PC-3 (cell line): Measurements from ENCODE around the gene ACAD8. TPM values are rescaled to one million over a fixed set of nuclear protein-coding genes. Genes with fewer than 3 reads are reported as not detected.

Source experiments
- ATAC-seq: fragments of 200-7000 bp; cut with Tn5 transposase; 2 replicates; pipeline ENCODE4 v1.9.1; 2020; ENCODE audit warnings: mild to moderate bottlenecking, moderate library complexity
- BruUV-seq: library from RNA; stranded (reverse); fragments of 400-500 nt; replicated peaks from 2 replicates; lab custom pipeline; 2021; lab: Mats Ljungman, UMichigan
- CTCF ChIA-PET: fragments of 300-600 bp; sonication (Branson Sonifier 250); formaldehyde crosslinking; loops from one replicate; lab custom pipeline; 2022; ENCODE audit warnings: antibody characterized with exemption; lab: Charles Lee
- POLR2A ChIA-PET: fragments of 300-600 bp; sonication (Branson Sonifier 250); formaldehyde crosslinking; loops from one replicate; lab custom pipeline; 2022; ENCODE audit warnings: antibody characterized with exemption; ENCODE audit not compliant: unreplicated experiment; lab: Charles Lee
- DNase-seq: peaks from one replicate; pipeline ENCODE4 v3.0.0-alpha.2; 2015
- H2AFZ ChIP-seq: fragments of 300-600 bp; sonication (generic); 2 replicates; pipeline ENCODE4 v1.6.0; 2016; ENCODE audit warnings: antibody characterized with exemption, low read length
- H3F3A ChIP-seq: fragments of 300-600 bp; sonication (generic); one replicate; pipeline ENCODE4 v1.6.0; 2017; ENCODE audit warnings: antibody characterized with exemption, low read length, control low read depth, mild to moderate bottlenecking; ENCODE audit not compliant: unreplicated experiment
- H3K27ac ChIP-seq: fragments of 300-600 bp; sonication (generic); 2 replicates; pipeline ENCODE4 v1.5.1; 2016; ENCODE audit warnings: mild to moderate bottlenecking, low read length
- H3K27me3 ChIP-seq: fragments of 300-600 bp; sonication (generic); 2 replicates; pipeline ENCODE4 v1.6.1; 2016; ENCODE audit warnings: low read length, mixed read lengths
- H3K36me3 ChIP-seq: fragments of 300-600 bp; sonication (generic); 2 replicates; pipeline ENCODE4 v1.6.1; 2016; ENCODE audit warnings: low read depth, mixed run types, low read length, mixed read lengths
- H3K4me1 ChIP-seq: fragments of 300-600 bp; sonication (generic); 2 replicates; pipeline ENCODE4 v1.5.1; 2016; ENCODE audit warnings: low read length; ENCODE audit not compliant: insufficient read depth
- H3K4me2 ChIP-seq: fragments of 300-600 bp; sonication (generic); 2 replicates; pipeline ENCODE4 v1.6.0; 2016; ENCODE audit warnings: low read length
- H3K4me3 ChIP-seq: fragments of 300-600 bp; sonication (generic); 2 replicates; pipeline ENCODE4 v1.5.1; 2016; ENCODE audit warnings: mild to moderate bottlenecking, low read length, mixed read lengths
- H3K79me2 ChIP-seq: fragments of 300-600 bp; sonication (generic); 2 replicates; pipeline ENCODE4 v1.6.1; 2017; ENCODE audit warnings: low read length, mixed read lengths
- H3K9ac ChIP-seq: fragments of 300-600 bp; sonication (generic); 2 replicates; pipeline ENCODE4 v1.6.0; 2016; ENCODE audit warnings: mild to moderate bottlenecking, low read length
- H3K9me2 ChIP-seq: fragments of 300-600 bp; sonication (generic); replicated peaks from 2 replicates; pipeline ENCODE4 v1.6.1; 2016; ENCODE audit warnings: mixed run types, low read length, mixed read lengths
- H3K9me3 ChIP-seq: fragments of 300-600 bp; sonication (generic); 2 replicates; pipeline ENCODE4 v1.6.1; 2016; ENCODE audit warnings: low read length, mixed read lengths
- H4K20me1 ChIP-seq: fragments of 300-600 bp; sonication (generic); 2 replicates; pipeline ENCODE4 v1.6.1; 2016; ENCODE audit warnings: low read length, mixed read lengths
- EZH2 ChIP-seq: fragments of 300-600 bp; sonication (generic); IDR thresholded peaks from one replicate; pipeline ENCODE4 v1.6.1; 2017; ENCODE audit warnings: antibody characterized with exemption, mild to moderate bottlenecking, low read length; ENCODE audit not compliant: unreplicated experiment
- EZH2phosphoT487 ChIP-seq: fragments of 300-600 bp; sonication (generic); IDR thresholded peaks from 2 replicates; pipeline ENCODE4 v1.6.1; 2018; ENCODE audit warnings: mild to moderate bottlenecking, antibody characterized with exemption, low read length, borderline replicate concordance
- intact Hi-C: fragments of 100-400 bp; cut with micrococcal nuclease; formaldehyde crosslinking; loops from 2 replicates; pipeline ENCODE4 v1.9.0; 2023
- total RNA-seq: library from RNA; depleted of rRNA; stranded (reverse); fragments of >200 nt; gene quantifications from 2 replicates; pipeline ENCODE4 v1.2.3, GENCODE V29; 2014
- TF ChIP-seq, protein P1 (sequence below): fragments of 300-600 bp; sonication (generic); conservative IDR thresholded peaks from 2 replicates; pipeline ENCODE4 v1.5.1; 2017; ENCODE audit warnings: antibody characterized with exemption, low read depth, mild to moderate bottlenecking, low read length

The ACAD8 gene
- total RNA-seq, 1 experiment from 2014 or later = 22.6 TPM

DNA sequence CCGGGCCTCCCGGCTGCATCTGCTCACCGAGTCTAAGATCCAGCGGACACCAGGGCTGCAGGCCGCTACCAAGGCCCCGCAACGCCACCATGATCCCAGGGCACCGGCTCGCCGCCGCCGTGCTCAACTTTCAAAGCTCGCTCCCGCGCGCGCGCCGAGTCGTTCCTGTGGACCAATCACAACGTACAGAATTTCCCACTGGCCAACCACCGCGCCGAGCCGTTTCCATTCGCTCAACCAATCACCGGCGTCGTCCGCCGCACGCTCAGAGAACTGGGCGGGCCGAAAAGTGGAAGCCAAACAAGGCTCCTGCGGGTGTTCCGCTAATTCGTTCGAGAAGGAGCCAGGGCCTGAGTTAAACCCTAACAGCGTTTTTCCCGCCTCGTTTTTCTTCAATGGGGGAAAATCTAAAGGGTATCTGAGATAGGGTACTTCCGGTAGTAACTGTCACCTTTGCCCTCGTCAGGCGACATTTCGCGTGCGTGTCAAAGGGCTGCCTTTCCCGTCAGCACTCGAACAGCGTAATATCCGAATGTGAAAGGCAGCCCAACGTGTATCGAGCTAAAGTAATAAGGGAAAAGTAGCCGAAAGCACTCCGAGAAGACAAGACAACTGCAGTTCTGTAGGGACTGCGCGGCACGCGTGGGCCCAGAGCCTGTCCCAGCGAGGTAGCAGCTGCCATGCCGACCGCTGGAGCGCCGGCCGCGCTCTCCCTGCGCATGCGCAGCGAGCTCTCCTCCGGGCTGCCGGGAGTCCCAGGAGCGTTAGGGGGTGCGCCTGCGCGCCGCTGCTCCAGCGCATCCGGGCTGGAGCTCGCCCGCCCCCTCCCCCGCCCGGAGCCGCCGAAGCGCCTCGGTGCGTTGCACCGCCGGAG lies 29.3 kb upstream of the ACAD8 start, which contains the start of the genes NCAPD3 and VPS26B:
Gene NCAPD3, minus strand, starts transcription at position 132 of the 874 bp plus-strand sequence. Its CDS starts 41 bp downstream, at position 91.
Gene VPS26B, plus strand, starts transcription at position 836 of the 874 bp plus-strand sequence. CDS start 452 bp downstream, outside the sequence.
- Histone ChIP-seq H3K27me3 (no peaks in the 10 kb centered on the region), H3K27ac (peak within 1 kb of the TSS; percentile 76), H3K9me2 (no peaks in the 10 kb centered on the region), H3K36me3 (peaks cover 8% of the 10 kb centered on the region), H2AFZ (peak within 1 kb of the TSS; percentile 99), H3K4me3 (peak within 1 kb of the TSS; percentile 92), H3K9me3 (no peaks in the 10 kb centered on the region), H3K9ac (peak within 1 kb of the TSS; percentile 90), H3F3A (no peaks in the 10 kb centered on the region), H3K4me2 (peak within 1 kb of the TSS; percentile 97), H3K4me1 (peaks cover 30% of the 10 kb centered on the region), H3K79me2 (peaks cover 84% of the 10 kb centered on the region), H4K20me1 (peaks cover 16% of the 10 kb centered on the region)
- TF ChIP-seq EZH2 (no peak), EZH2phosphoT487 (no peak)
- TF ChIP-seq, protein P1, sequence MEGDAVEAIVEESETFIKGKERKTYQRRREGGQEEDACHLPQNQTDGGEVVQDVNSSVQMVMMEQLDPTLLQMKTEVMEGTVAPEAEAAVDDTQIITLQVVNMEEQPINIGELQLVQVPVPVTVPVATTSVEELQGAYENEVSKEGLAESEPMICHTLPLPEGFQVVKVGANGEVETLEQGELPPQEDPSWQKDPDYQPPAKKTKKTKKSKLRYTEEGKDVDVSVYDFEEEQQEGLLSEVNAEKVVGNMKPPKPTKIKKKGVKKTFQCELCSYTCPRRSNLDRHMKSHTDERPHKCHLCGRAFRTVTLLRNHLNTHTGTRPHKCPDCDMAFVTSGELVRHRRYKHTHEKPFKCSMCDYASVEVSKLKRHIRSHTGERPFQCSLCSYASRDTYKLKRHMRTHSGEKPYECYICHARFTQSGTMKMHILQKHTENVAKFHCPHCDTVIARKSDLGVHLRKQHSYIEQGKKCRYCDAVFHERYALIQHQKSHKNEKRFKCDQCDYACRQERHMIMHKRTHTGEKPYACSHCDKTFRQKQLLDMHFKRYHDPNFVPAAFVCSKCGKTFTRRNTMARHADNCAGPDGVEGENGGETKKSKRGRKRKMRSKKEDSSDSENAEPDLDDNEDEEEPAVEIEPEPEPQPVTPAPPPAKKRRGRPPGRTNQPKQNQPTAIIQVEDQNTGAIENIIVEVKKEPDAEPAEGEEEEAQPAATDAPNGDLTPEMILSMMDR = no peak
- POLR2A ChIA-PET = interaction anchor here (0.6 to 1.3 kb wide), 3 partner anchors 20 to 82 kb away, joined by 3 to 8 read pairs (median 4); no protein-coding TSS in a partner anchor
- ATAC-seq (peak; percentile 80), DNase-seq (peak; percentile 99)
- intact Hi-C loops = loop anchor here (1.0 kb wide), 2 partner anchors 29 to 42 kb away; partner anchors contain the start of genes ACAD8 and THYN1
- CTCF ChIA-PET = interaction anchor here (0.7 kb wide), 1 partner anchor 19 kb away, joined by 5 read pairs; no protein-coding TSS in a partner anchor
- no TSS peak for BruUV-seq

DNA sequence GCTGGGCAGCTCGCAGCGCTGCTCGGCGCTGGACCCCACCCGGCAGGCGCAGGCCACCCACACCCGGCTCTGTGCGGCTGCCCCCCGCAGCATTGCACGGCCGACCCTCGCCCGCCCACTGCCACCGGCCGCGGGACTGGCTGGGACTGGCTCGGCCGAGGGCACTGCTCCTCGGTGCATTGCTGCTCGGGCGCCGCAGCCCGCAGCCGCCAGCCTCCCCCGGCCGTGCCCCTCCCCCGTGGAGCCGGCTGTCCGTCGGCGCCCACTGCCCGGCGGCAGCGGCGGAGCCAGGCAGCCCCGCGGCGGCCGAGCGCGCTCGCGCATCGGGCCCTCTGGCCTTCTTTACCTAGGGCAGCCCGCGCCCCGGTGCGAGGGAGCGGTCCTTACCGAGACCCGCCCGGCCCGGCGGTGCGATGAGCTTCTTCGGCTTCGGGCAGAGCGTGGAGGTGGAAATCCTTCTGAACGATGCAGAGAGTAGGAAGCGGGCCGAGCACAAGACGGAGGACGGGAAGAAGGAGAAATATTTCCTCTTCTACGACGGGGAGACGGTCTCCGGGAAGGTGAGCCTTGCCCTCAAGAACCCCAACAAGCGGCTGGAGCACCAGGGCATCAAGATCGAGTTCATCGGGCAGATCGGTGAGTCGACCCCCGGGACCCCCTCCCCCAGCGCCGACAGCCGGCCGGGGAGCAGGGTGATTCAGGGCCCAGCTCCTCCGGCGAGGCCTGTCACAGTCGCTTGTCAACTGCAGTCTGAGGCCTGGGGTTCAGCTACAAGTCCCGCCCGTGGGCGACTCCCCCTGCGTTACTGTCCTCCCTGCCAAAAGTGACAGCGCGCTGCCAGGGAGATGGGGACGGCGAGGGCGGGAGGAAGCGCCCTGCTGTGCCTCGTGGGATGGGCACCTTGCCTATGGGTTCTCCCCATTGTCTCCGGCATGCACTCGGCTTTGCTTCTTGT lies 28.4 kb upstream of the ACAD8 start:
- peak overlapping the region; percentile 92 for H3K4me3 ChIP-seq
- DNase-seq = peak; percentile 51
- H3K9ac ChIP-seq = peak overlapping the region; percentile 90
- CTCF ChIA-PET = no interaction called here
- peaks cover 89% of the 10 kb centered on the region for H3K79me2 ChIP-seq
- peak; percentile 45 for ATAC-seq
- H3K4me1 ChIP-seq = peaks cover 30% of the 10 kb centered on the region
- H3K4me2 ChIP-seq = peak overlapping the region; percentile 97
- peaks cover 16% of the 10 kb centered on the region for H4K20me1 ChIP-seq
- no peaks in the 10 kb centered on the region for H3K27me3 ChIP-seq
- H2AFZ ChIP-seq = peak overlapping the region; percentile 99
- no peaks in the 10 kb centered on the region for H3K9me3 ChIP-seq
- H3K36me3 ChIP-seq = peaks cover 5% of the 10 kb centered on the region; the same call in 1 of the 2 replicates
- H3K9me2 ChIP-seq = no peaks in the 10 kb centered on the region
- intact Hi-C loops = loop anchor here (1.0 kb wide), 2 partner anchors 28 to 41 kb away; partner anchors contain the start of genes ACAD8 and THYN1
- H3K27ac ChIP-seq = no peak overlapping the region
- no TSS peak for BruUV-seq
- POLR2A ChIA-PET = interaction anchor here (0.6 to 1.3 kb wide), 2 partner anchors 19 to 42 kb away, joined by 3 to 4 read pairs; no protein-coding TSS in a partner anchor
- H3F3A ChIP-seq = no peaks in the 10 kb centered on the region
- TF ChIP-seq EZH2phosphoT487 = no peak
- TF ChIP-seq, protein P1 = no peak
- no peak for TF ChIP-seq EZH2
